PFSK-1 (cell line): ENCODE measurements around the gene AS3MT.

Experiments
- FOXP2 ChIP-seq: optimal IDR thresholded peaks from 2 replicates; pipeline ENCODE3; 2011; ENCODE audit warnings: borderline replicate concordance, control low read depth, inconsistent platforms; ENCODE audit not compliant: insufficient read depth; ENCODE audit errors: extremely low read length, extremely low read depth
- POLR2AphosphoS5 ChIP-seq: IDR thresholded peaks from 2 replicates; pipeline ENCODE4 v1.6.1; 2012; ENCODE audit warnings: low read depth, mild to moderate bottlenecking, control low read depth, low read length, moderate library complexity
- SIN3A ChIP-seq: IDR thresholded peaks from 2 replicates; pipeline ENCODE4 v1.6.1; 2012; ENCODE audit warnings: mild to moderate bottlenecking, low read length, moderate library complexity, borderline replicate concordance; ENCODE audit not compliant: insufficient read depth
- TAF1 ChIP-seq: IDR thresholded peaks from 2 replicates; pipeline ENCODE4 v1.6.1; 2012; ENCODE audit warnings: low read length, control low read depth, borderline replicate concordance; ENCODE audit not compliant: insufficient read depth
- TF ChIP-seq, protein P1 (sequence below), 2 experiments: IDR thresholded peaks; 2 replicates each; pipeline versions ENCODE4 v1.6.1 to v1.8.0; 2011 to 2012; ENCODE audit warnings: low read depth in 2 of 2, low read length in 2 of 2, control low read depth in 1 of 2, inconsistent platforms in 1 of 2, mild to moderate bottlenecking in 1 of 2, moderate library complexity in 1 of 2; ENCODE audit not compliant: insufficient read depth in 1 of 2

AS3MT gene

DNA sequence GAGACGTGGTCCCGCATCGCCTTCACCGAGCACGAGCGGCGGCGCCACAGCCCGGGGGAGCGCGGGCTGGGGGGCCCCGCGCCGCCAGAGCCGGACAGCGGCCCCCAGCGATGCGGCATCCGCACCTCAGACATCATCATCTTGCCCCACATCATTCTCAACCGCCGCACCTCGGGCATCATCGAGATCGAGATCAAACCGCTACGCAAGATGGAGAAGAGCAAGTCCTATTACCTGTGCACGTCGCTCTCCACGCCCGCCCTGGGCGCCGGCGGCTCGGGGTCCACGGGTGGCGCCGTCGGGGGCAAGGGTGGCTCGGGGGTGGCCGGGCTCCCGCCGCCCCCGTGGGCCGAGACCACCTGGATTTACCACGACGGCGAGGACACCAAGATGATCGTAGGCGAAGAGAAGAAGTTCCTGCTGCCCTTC lies 49.6 kb downstream of the AS3MT start:
- TF ChIP-seq TAF1: no peak
- no peak for TF ChIP-seq POLR2AphosphoS5
- TF ChIP-seq SIN3A: no peak
- TF ChIP-seq, protein P1, sequence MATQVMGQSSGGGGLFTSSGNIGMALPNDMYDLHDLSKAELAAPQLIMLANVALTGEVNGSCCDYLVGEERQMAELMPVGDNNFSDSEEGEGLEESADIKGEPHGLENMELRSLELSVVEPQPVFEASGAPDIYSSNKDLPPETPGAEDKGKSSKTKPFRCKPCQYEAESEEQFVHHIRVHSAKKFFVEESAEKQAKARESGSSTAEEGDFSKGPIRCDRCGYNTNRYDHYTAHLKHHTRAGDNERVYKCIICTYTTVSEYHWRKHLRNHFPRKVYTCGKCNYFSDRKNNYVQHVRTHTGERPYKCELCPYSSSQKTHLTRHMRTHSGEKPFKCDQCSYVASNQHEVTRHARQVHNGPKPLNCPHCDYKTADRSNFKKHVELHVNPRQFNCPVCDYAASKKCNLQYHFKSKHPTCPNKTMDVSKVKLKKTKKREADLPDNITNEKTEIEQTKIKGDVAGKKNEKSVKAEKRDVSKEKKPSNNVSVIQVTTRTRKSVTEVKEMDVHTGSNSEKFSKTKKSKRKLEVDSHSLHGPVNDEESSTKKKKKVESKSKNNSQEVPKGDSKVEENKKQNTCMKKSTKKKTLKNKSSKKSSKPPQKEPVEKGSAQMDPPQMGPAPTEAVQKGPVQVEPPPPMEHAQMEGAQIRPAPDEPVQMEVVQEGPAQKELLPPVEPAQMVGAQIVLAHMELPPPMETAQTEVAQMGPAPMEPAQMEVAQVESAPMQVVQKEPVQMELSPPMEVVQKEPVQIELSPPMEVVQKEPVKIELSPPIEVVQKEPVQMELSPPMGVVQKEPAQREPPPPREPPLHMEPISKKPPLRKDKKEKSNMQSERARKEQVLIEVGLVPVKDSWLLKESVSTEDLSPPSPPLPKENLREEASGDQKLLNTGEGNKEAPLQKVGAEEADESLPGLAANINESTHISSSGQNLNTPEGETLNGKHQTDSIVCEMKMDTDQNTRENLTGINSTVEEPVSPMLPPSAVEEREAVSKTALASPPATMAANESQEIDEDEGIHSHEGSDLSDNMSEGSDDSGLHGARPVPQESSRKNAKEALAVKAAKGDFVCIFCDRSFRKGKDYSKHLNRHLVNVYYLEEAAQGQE (IDR thresholded peaks at IDR 0.05; ENCODE audit: insufficient read depth in 1 of 2, low read depth in 2 of 2, low read length in 2 of 2): no peak
- no peak for TF ChIP-seq FOXP2

DNA sequence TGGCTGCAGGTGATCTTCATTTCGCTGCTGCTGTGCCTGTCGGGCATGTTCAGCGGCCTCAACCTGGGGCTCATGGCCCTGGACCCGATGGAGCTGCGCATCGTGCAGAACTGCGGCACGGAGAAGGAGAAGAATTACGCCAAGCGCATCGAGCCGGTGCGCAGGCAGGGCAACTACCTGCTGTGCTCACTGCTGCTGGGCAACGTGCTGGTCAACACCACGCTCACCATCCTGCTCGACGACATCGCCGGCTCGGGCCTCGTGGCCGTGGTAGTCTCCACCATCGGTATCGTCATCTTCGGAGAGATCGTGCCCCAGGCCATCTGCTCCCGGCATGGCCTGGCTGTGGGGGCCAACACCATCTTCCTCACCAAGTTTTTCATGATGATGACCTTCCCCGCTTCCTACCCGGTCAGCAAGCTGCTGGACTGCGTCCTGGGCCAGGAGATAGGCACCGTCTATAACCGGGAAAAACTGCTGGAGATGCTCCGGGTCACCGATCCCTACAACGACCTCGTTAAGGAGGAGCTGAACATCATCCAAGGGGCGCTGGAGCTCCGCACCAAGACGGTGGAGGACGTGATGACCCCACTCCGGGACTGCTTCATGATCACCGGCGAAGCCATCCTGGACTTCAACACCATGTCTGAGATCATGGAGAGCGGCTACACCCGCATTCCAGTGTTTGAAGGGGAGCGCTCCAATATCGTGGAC lies 50.1 kb downstream of the AS3MT start:
- TF ChIP-seq, protein P1 (IDR thresholded peaks at IDR 0.05; ENCODE audit: insufficient read depth in 1 of 2, low read depth in 2 of 2, low read length in 2 of 2): no peak
- TF ChIP-seq SIN3A (no peak), FOXP2 (no peak), POLR2AphosphoS5 (no peak), TAF1 (no peak)

GRCh38 chr10:102919992-102920739 lies 50.9 kb downstream of the AS3MT start:
- TF ChIP-seq TAF1 (no peak), POLR2AphosphoS5 (no peak), SIN3A (no peak), FOXP2 (no peak)
- TF ChIP-seq, protein P1 (IDR thresholded peaks at IDR 0.05; ENCODE audit: insufficient read depth in 1 of 2, low read depth in 2 of 2, low read length in 2 of 2): no peak

DNA sequence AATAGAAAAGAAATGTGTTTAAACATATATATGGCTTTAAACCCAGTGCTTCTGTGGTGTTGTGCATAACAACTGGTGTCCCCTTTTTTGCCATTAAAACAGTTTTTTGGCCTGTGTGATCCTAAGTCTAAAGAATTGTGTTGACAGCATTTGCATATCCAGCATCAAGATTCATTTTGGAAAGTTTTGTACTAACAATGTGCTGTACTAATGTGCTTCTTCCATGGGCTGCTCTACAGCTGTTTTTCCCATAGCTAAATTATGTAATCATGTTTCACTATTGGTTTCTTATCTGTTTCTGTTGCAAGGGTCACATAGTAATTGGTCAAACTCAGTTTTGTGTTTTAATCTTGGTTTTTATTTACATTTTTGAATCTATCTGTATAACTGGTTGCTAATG lies 54.3 kb downstream of the AS3MT start:
- TF ChIP-seq TAF1: no peak
- TF ChIP-seq SIN3A: no peak
- no peak for TF ChIP-seq FOXP2
- TF ChIP-seq, protein P1 (IDR thresholded peaks at IDR 0.05; ENCODE audit: insufficient read depth in 1 of 2, low read depth in 2 of 2, low read length in 2 of 2): no peak
- no peak for TF ChIP-seq POLR2AphosphoS5
